GM18909 (cell line): Measurements from ENCODE around the gene CPSF4.

Experiments
- ATAC-seq: cut with Tn5 transposase; IDR thresholded peaks from one replicate; pipeline ENCODE4 v1.9.1; 2021; ENCODE audit warnings: mild to moderate bottlenecking; ENCODE audit not compliant: unreplicated experiment, poor library complexity

The CPSF4 gene

GRCh38 chr7:99438573-99439480 is at the start of gene CPSF4, which contains the start of gene PTCD1:
Gene CPSF4, plus strand, starts transcription at chr7:99438943. Its CDS starts 140 bp downstream, at chr7:99439083.
Gene PTCD1, minus strand, starts transcription at chr7:99438798. Its CDS starts 3,556 bp downstream, at chr7:99435242.
- peak; percentile 94 for ATAC-seq

GRCh38 chr7:99389772-99390171 is 49.0 kb upstream of the CPSF4 start:
- no peak for ATAC-seq

- ATAC-seq = no peak
These were observed 47.7 kb upstream of the CPSF4 start for GRCh38 chr7:99390941-99391602.

- no peak for ATAC-seq
These were observed 46.7 kb upstream of the CPSF4 start for GRCh38 chr7:99392046-99392445.

GRCh38 chr7:99392659-99393354 is 45.9 kb upstream of the CPSF4 start:
- peak; percentile 44 for ATAC-seq

- no peak for ATAC-seq
These were observed 45.2 kb upstream of the CPSF4 start for GRCh38 chr7:99393355-99394187.

- no peak for ATAC-seq
These were observed 44.6 kb upstream of the CPSF4 start for GRCh38 chr7:99394188-99394502.

- no peak for ATAC-seq
These were observed 43.0 kb upstream of the CPSF4 start for GRCh38 chr7:99395616-99396327.

- ATAC-seq = no peak
These were observed 42.1 kb upstream of the CPSF4 start for GRCh38 chr7:99396418-99397296.

GRCh38 chr7:99397297-99397983 is 41.3 kb upstream of the CPSF4 start:
- no peak for ATAC-seq

- ATAC-seq = no peak
These were observed 39.8 kb upstream of the CPSF4 start for GRCh38 chr7:99398891-99399445.

- ATAC-seq = no peak
These were observed 39.1 kb upstream of the CPSF4 start for GRCh38 chr7:99399597-99399996.

GRCh38 chr7:99402854-99403253 is 35.9 kb upstream of the CPSF4 start:
- no peak for ATAC-seq

GRCh38 chr7:99403764-99404163 is 35.0 kb upstream of the CPSF4 start:
- no peak for ATAC-seq

- ATAC-seq = no peak
These were observed 34.3 kb upstream of the CPSF4 start for GRCh38 chr7:99404235-99404976.

GRCh38 chr7:99404977-99405320 is 33.8 kb upstream of the CPSF4 start:
- ATAC-seq = no peak

GRCh38 chr7:99406557-99406956 is 32.2 kb upstream of the CPSF4 start:
- ATAC-seq = no peak
